ENCODE results near the gene OLIG1. TPM values are rescaled to one million over a fixed set of nuclear protein-coding genes. Genes with fewer than 3 reads are reported as not detected.

Gene OLIG1
- total and polyA plus RNA-seq, 2 of the 4 experiments (the other 2 are of a cell fraction): not detected

DNA sequence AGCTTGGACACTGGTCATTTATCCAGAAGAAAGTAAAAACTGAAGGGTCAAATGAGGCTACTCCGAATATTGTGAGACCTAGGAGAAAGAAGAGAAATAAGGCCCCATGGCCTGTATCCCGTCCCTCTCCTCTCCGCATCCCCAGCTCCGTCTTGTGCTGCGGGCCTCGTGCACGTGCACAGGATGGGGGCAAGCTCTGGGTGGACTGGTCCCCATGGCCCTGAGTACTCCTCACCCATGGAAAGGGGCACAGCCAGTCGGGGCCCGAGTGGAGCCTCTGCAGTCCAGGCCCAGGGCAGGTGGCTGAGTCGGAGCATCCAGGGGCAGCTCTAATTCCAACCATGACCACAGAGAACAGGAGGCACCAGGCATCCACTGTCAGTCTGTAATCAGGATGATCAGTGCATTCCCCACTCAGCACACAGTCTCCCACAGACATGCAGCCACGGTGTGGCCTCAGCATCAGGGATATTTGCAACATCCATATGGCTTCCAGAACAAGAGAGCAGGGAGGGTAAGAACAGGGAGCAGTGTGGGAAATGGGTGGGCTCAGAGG, 12.5 kb upstream of the OLIG1 start:
- H4K5ac ChIP-seq (ENCODE audit: low read depth, low read length): no peak overlapping the region
- H3K4me2 ChIP-seq (ENCODE audit: low read depth, low read length): no peak overlapping the region
- H2AFZ ChIP-seq (replicated peaks; ENCODE audit: low read length, poor library complexity): peak overlapping the region; percentile 44
- H3K36me3 ChIP-seq (ENCODE audit: control insufficient read depth, insufficient read depth, low read length): no peaks in the 10 kb centered on the region
- dilution Hi-C loops (cut with HindIII; ENCODE audit: low sequenced_read_pairs, unreplicated experiment) (no loop called here), in situ Hi-C loops (cut with MboI; ENCODE audit: low sequenced_read_pairs) (no loop called here), intact Hi-C loops (cut with micrococcal nuclease) (no loop called here)
- H2BK5ac ChIP-seq (ENCODE audit: low read depth, low read length, poor library complexity, severe bottlenecking): no peak overlapping the region
- BruUV-seq (replicated peaks): no TSS peak
- H3K4me3 ChIP-seq (ENCODE audit: insufficient read depth, low read depth, low read length): no peak overlapping the region
- no peaks in the 10 kb centered on the region for H3K79me1 ChIP-seq (ENCODE audit: low read depth in 1 of 2, low read length in 2 of 2)
- H3K4ac ChIP-seq (ENCODE audit: low read depth, low read length): no peak overlapping the region
- no peak overlapping the region for H3K14ac ChIP-seq (replicated peaks; ENCODE audit: low read depth, low read length)
- no peaks in the 10 kb centered on the region for H3K9me1 ChIP-seq (ENCODE audit: insufficient read depth, low read length)
- no peak overlapping the region for H3K9ac ChIP-seq (ENCODE audit: low read depth, low read length)
- no peak overlapping the region for H2AK5ac ChIP-seq (ENCODE audit: low read depth, low read length)
- ChIA-PET POLR2A (ENCODE audit: unreplicated experiment) (no interaction called here), CTCF (no interaction called here)
- H3K56ac ChIP-seq (ENCODE audit: extremely low read depth, insufficient read depth, low read length): no peak overlapping the region
- no peak overlapping the region for H3K27ac ChIP-seq (ENCODE audit: insufficient read depth, low read length)
- H3K18ac ChIP-seq (ENCODE audit: low read depth, low read length): no peak overlapping the region
- no peaks in the 10 kb centered on the region for H3K9me3 ChIP-seq (ENCODE audit: control insufficient read depth, insufficient read depth, low read length)
- H3K4me1 ChIP-seq (ENCODE audit: control insufficient read depth, insufficient read depth, low read length): no peaks in the 10 kb centered on the region
- H2BK15ac ChIP-seq (ENCODE audit: low read depth, low read length): no peak overlapping the region
- WGBS, 2 experiments (ENCODE audit: extremely low coverage in 2 of 2, insufficient read length in 1 of 2): 50% methylated on average over 2 of the region's 11 CpGs; no CpG with 5 or more reads in 1 of the 2 experiments
- TF ChIP-seq, protein P1, sequence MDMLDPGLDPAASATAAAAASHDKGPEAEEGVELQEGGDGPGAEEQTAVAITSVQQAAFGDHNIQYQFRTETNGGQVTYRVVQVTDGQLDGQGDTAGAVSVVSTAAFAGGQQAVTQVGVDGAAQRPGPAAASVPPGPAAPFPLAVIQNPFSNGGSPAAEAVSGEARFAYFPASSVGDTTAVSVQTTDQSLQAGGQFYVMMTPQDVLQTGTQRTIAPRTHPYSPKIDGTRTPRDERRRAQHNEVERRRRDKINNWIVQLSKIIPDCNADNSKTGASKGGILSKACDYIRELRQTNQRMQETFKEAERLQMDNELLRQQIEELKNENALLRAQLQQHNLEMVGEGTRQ (IDR thresholded peaks at IDR 0.05; ENCODE audit: low read depth, low read length): no peak
- TF ChIP-seq RAD21 (IDR thresholded peaks at IDR 0.05; ENCODE audit: low read length) (no peak), MAFK (IDR thresholded peaks at IDR 0.05; ENCODE audit: low read depth, low read length) (no peak), MAZ (IDR thresholded peaks at IDR 0.05; ENCODE audit: borderline replicate concordance, low read depth, low read length) (no peak), RCOR1 (IDR thresholded peaks at IDR 0.05; ENCODE audit: insufficient replicate concordance, low read length) (no peak), BHLHE40 (IDR thresholded peaks at IDR 0.05; ENCODE audit: low read depth, low read length) (no peak), MXI1 (IDR thresholded peaks at IDR 0.05; ENCODE audit: borderline replicate concordance, low read depth, low read length) (no peak), NFE2L2 (IDR thresholded peaks at IDR 0.05; ENCODE audit: low read depth, low read length) (no peak), RFX5 (IDR thresholded peaks at IDR 0.05; ENCODE audit: low read depth, low read length) (no peak), SMC3 (IDR thresholded peaks at IDR 0.05; ENCODE audit: low read depth, low read length) (no peak), FOS (IDR thresholded peaks at IDR 0.05; ENCODE audit: low read depth, low read length) (no peak), CHD1 (IDR thresholded peaks at IDR 0.05; ENCODE audit: low read depth, low read length) (no peak), CEBPB (IDR thresholded peaks at IDR 0.05; ENCODE audit: low read depth, low read length) (no peak)
- TF ChIP-seq, protein P2, sequence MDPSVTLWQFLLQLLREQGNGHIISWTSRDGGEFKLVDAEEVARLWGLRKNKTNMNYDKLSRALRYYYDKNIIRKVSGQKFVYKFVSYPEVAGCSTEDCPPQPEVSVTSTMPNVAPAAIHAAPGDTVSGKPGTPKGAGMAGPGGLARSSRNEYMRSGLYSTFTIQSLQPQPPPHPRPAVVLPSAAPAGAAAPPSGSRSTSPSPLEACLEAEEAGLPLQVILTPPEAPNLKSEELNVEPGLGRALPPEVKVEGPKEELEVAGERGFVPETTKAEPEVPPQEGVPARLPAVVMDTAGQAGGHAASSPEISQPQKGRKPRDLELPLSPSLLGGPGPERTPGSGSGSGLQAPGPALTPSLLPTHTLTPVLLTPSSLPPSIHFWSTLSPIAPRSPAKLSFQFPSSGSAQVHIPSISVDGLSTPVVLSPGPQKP (IDR thresholded peaks at IDR 0.05; ENCODE audit: borderline replicate concordance, low read depth, low read length): no peak
- TF ChIP-seq, protein P3, sequence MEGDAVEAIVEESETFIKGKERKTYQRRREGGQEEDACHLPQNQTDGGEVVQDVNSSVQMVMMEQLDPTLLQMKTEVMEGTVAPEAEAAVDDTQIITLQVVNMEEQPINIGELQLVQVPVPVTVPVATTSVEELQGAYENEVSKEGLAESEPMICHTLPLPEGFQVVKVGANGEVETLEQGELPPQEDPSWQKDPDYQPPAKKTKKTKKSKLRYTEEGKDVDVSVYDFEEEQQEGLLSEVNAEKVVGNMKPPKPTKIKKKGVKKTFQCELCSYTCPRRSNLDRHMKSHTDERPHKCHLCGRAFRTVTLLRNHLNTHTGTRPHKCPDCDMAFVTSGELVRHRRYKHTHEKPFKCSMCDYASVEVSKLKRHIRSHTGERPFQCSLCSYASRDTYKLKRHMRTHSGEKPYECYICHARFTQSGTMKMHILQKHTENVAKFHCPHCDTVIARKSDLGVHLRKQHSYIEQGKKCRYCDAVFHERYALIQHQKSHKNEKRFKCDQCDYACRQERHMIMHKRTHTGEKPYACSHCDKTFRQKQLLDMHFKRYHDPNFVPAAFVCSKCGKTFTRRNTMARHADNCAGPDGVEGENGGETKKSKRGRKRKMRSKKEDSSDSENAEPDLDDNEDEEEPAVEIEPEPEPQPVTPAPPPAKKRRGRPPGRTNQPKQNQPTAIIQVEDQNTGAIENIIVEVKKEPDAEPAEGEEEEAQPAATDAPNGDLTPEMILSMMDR (conservative IDR thresholded peaks at IDR 0.05; ENCODE audit: low read depth, low read length): no peak
- peaks cover 54% of the 10 kb centered on the region for H3K27me3 ChIP-seq (ENCODE audit: control insufficient read depth, insufficient read depth, low read length)
- H4K91ac ChIP-seq (ENCODE audit: insufficient read depth, low read depth, low read length): no peak overlapping the region
- no peak overlapping the region for H2BK20ac ChIP-seq (ENCODE audit: low read depth, low read length)
- no peak overlapping the region for H2BK120ac ChIP-seq (ENCODE audit: low read depth, low read length)
- no peaks in the 10 kb centered on the region for H4K20me1 ChIP-seq (ENCODE audit: insufficient read depth, low read length)
- H2AK9ac ChIP-seq (replicated peaks; ENCODE audit: low read depth, low read length, poor library complexity): no peak overlapping the region
- ATAC-seq (ENCODE audit: low read depth) (no peak), DNase-seq (no peak)
- H4K8ac ChIP-seq (ENCODE audit: low read depth in 2 of 2, low read length in 2 of 2): no peak overlapping the region
- H3K23ac ChIP-seq (ENCODE audit: low read depth, low read length): no peak overlapping the region
